Transverse colon (tissue), 4 donors: ENCODE measurements around the gene FAM13C. TPM values are rescaled to one million over a fixed set of nuclear protein-coding genes. Genes with fewer than 3 reads are reported as not detected.

Experiments
- DNase-seq: peaks from one replicate; pipeline ENCODE4 v3.0.0-alpha.2; 2019
- H3K27ac ChIP-seq, 4 donors: fragments of 200-600 bp; sonication (generic); 2 replicates each; pipeline ENCODE4 v1.5.1; 2016 to 2018; ENCODE audit warnings: inconsistent platforms in 4 of 4
- H3K27me3 ChIP-seq: fragments of 200-600 bp; sonication (generic); 2 replicates; pipeline ENCODE4 v1.5.1; 2017; ENCODE audit warnings: inconsistent platforms
- H3K36me3 ChIP-seq, 4 donors: fragments of 200-600 bp; sonication (generic); 2 replicates each; pipeline ENCODE4 v1.5.1; 2017 to 2019; ENCODE audit warnings: inconsistent platforms in 4 of 4
- H3K4me1 ChIP-seq, 4 donors: fragments of 200-600 bp; sonication (generic); 2 replicates each; pipeline ENCODE4 v1.5.1; 2017 to 2020; ENCODE audit warnings: inconsistent platforms in 4 of 4
- H3K4me3 ChIP-seq, 4 donors: fragments of 200-600 bp; sonication (generic); 1 replicate in 1 of 4; 2 replicates in 3 of 4; pipeline versions ENCODE4 v1.5.1 to v1.6.1; 2017 to 2019; ENCODE audit warnings: inconsistent platforms in 4 of 4
- H3K9me3 ChIP-seq, 2 donors: fragments of 200-600 bp; sonication (generic); 2 replicates each; pipeline ENCODE4 v1.5.1; 2017 to 2019; ENCODE audit warnings: inconsistent platforms in 2 of 2
- EP300 ChIP-seq: sonication (generic); formaldehyde crosslinking; IDR thresholded peaks from one replicate; pipeline ENCODE4 v1.6.1; 2017; ENCODE audit warnings: antibody characterized with exemption, low read depth
- POLR2A ChIP-seq: fragments of 450-650 bp; IDR thresholded peaks from one replicate; pipeline ENCODE4 v1.6.1; 2016; ENCODE audit warnings: antibody characterized with exemption, mild to moderate bottlenecking, moderate library complexity
- POLR2AphosphoS5 ChIP-seq, 3 donors: sonication (generic); formaldehyde crosslinking; IDR thresholded peaks; one replicate each; pipeline ENCODE4 v1.6.1; 2016; ENCODE audit warnings: antibody characterized with exemption in 3 of 3
- WGBS, 2 donors: methylation state at CpG; one replicate each; pipeline ENCODE4 v1.1.5; 2018; ENCODE audit warnings: low coverage in 1 of 2; 5-methylcytosine and 5-hydroxymethylcytosine counted together
- in situ Hi-C, 4 donors: fragments of 200-750 bp; cut with MboI; loops; one replicate each; pipeline versions ENCODE4 v1.15.0 to v1.15.1; 2017; ENCODE audit warnings: low sequenced_read_pairs in 3 of 4, low pct_ligation_motif_present in 1 of 4, low pct_unique_long_range_greater_than_20kb in 1 of 4
- intact Hi-C: fragments of 100-400 bp; cut with DNase I; formaldehyde crosslinking; loops from one replicate; pipeline ENCODE4 v1.15.1; 2023; ENCODE audit warnings: low total_unique reads
- total RNA-seq, 4 donors: library from RNA; depleted of rRNA; stranded (reverse); fragments of >200 nt; gene quantifications; one replicate each; pipeline ENCODE4 v1.1.0, GENCODE V29; 2016
- TF ChIP-seq, protein P1 (sequence below), 5 experiments: fragments of 200-600 bp in 3 of 5; fragments of 450-650 bp in 2 of 5; sonication (generic) in 3 of 5; IDR thresholded peaks; 1 replicate in 2 of 5; 2 replicates in 3 of 5; pipeline ENCODE4 v1.5.1; 2016 to 2017; ENCODE audit warnings: antibody characterized with exemption in 5 of 5, inconsistent platforms in 3 of 5, mild to moderate bottlenecking in 2 of 5, moderate library complexity in 1 of 5

Gene FAM13C
- total RNA-seq, 4 donors from 2014 or later: 5.6 to 9.7 (median 6.1) TPM

DNA sequence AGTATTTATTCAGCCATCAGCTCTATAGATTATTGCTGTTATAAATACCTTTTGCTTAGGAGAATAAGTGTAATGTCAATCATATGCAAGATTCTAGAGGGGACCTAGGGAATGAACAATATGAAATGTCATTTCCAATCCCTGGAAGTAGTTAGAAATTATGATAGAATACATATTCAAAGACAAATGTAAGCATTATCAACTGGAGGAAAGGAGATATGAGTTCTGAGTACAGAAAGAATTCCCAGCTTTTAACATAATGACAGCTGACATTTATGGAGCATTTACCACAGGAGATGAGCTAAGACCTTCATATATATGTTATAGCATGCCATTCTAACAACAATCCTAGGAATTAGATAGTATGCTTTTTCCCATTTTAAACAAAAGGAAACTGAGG lies 86.2 kb downstream of the FAM13C start:
- H3K9me3 ChIP-seq: no peaks in the 10 kb centered on the region
- TF ChIP-seq POLR2A (no peak), EP300 (no peak), POLR2AphosphoS5 (IDR thresholded peaks at IDR 0.05) (no peak)
- TF ChIP-seq, protein P1, sequence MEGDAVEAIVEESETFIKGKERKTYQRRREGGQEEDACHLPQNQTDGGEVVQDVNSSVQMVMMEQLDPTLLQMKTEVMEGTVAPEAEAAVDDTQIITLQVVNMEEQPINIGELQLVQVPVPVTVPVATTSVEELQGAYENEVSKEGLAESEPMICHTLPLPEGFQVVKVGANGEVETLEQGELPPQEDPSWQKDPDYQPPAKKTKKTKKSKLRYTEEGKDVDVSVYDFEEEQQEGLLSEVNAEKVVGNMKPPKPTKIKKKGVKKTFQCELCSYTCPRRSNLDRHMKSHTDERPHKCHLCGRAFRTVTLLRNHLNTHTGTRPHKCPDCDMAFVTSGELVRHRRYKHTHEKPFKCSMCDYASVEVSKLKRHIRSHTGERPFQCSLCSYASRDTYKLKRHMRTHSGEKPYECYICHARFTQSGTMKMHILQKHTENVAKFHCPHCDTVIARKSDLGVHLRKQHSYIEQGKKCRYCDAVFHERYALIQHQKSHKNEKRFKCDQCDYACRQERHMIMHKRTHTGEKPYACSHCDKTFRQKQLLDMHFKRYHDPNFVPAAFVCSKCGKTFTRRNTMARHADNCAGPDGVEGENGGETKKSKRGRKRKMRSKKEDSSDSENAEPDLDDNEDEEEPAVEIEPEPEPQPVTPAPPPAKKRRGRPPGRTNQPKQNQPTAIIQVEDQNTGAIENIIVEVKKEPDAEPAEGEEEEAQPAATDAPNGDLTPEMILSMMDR (IDR thresholded peaks at IDR 0.05): no peak
- H3K36me3 ChIP-seq: no peaks in the 10 kb centered on the region
- H3K4me3 ChIP-seq: no peak overlapping the region
- H3K4me1 ChIP-seq: no peaks in the 10 kb centered on the region
- intact Hi-C loops (no loop called here), in situ Hi-C loops (no loop called here)
- H3K27ac ChIP-seq: no peak overlapping the region
- no peak for DNase-seq
- H3K27me3 ChIP-seq: no peaks in the 10 kb centered on the region

DNA sequence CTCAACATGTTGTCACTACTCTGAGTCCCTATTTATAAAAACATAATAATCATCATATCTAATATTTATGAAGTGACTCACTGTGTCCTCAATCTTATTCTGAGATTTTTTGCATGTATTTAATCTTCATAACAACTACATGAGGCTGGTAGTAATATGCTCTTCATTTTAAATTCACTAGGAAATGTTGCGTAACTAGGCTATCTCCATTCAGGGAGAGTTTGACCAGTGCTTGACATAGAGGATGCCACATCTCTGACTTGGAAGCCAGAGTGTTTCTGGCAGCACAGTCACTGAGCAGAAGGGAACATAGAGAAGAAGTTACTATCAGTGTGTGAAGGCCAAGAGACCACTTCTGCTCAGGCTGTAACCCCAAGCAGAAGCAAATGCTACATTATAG lies 88.9 kb downstream of the FAM13C start:
- H3K27me3 ChIP-seq: no peaks in the 10 kb centered on the region
- no peaks in the 10 kb centered on the region for H3K9me3 ChIP-seq
- H3K36me3 ChIP-seq: no peaks in the 10 kb centered on the region
- H3K4me3 ChIP-seq: no peak overlapping the region
- no peak overlapping the region for H3K27ac ChIP-seq
- WGBS, 2 donors: 88% methylated on average over 1 of the region's 1 CpG
- intact Hi-C loops: no loop called here
- no peaks in the 10 kb centered on the region for H3K4me1 ChIP-seq
- TF ChIP-seq, protein P1 (IDR thresholded peaks at IDR 0.05): no peak
- TF ChIP-seq EP300 (no peak), POLR2A (no peak), POLR2AphosphoS5 (IDR thresholded peaks at IDR 0.05) (no peak)
- in situ Hi-C loops: no loop called here
- DNase-seq: no peak

DNA sequence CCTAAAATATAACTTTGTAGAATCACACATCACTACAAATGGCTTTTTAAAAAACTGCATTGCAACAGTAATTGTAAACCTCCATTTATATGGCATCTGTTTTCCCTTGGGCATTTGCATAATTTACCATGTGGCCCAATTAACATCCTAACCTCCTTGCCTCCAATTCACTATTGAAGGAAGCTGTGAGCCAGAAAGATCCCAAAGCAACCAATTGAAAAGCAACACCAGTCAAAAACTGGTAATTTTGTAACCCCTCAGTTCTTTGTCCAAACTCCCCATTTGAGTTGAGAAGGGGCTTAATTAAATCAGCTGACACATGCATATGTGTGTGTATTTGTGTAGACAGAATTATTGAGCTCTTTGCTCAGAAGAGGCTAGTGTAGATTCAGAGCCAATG lies 90.3 kb downstream of the FAM13C start:
- intact Hi-C loops (no loop called here), in situ Hi-C loops (no loop called here)
- no peaks in the 10 kb centered on the region for H3K27me3 ChIP-seq
- TF ChIP-seq POLR2A (no peak), POLR2AphosphoS5 (IDR thresholded peaks at IDR 0.05) (no peak), EP300 (no peak)
- TF ChIP-seq, protein P1 (IDR thresholded peaks at IDR 0.05): no peak
- no peaks in the 10 kb centered on the region for H3K36me3 ChIP-seq
- H3K4me3 ChIP-seq: no peak overlapping the region
- DNase-seq: no peak
- H3K4me1 ChIP-seq: no peaks in the 10 kb centered on the region
- no peaks in the 10 kb centered on the region for H3K9me3 ChIP-seq
- no peak overlapping the region for H3K27ac ChIP-seq

DNA sequence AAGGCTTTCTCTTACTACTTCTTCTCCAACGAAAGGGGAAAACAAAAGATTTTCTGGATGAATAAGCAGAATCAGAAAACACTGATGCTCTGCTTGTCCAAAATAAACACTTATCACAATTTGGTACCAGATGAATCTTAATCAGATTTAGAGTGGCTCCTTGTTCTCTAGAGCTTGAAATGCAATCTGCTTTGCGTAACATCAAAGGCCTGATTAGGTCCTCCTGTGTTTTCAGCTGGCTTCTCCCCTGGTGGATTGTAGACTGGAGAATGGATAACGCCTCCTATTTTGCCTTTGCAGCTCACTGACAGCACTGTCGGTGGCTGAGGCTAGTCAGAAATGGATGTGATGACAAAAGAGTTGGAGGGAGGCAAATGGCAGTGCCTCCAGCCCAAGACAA lies 91.2 kb downstream of the FAM13C start:
- Histone ChIP-seq H3K4me3 (no peak overlapping the region), H3K4me1 (no peaks in the 10 kb centered on the region), H3K9me3 (no peaks in the 10 kb centered on the region), H3K27ac (no peak overlapping the region), H3K36me3 (no peaks in the 10 kb centered on the region), H3K27me3 (no peaks in the 10 kb centered on the region)
- in situ Hi-C loops: no loop called here
- WGBS, 2 donors: 81 to 86% methylated on average over 2 to 4 of the region's 4 CpGs
- TF ChIP-seq EP300 (no peak), POLR2A (no peak), POLR2AphosphoS5 (IDR thresholded peaks at IDR 0.05) (no peak)
- TF ChIP-seq, protein P1 (IDR thresholded peaks at IDR 0.05): no peak
- no peak for DNase-seq
- intact Hi-C loops: no loop called here
